Neural progenitor cell (in vitro differentiated cells): ENCODE data around the gene NUTF2. TPM values are rescaled to one million over a fixed set of nuclear protein-coding genes. Genes with fewer than 3 reads are reported as not detected.
"Not testable (repeated sequence)": the region's sequence is repeated elsewhere in the genome, so short reads cannot be mapped to it uniquely, and the experiment has no call there.

Experiments used
- DNase-seq: peaks from one replicate; pipeline ENCODE4 v3.0.0-alpha.2; 2016; ENCODE audit warnings: low spot score
- H2AFZ ChIP-seq: fragments of 200-600 bp; sonication (generic); replicated peaks from 2 replicates; pipeline ENCODE4 v1.6.1; 2016; ENCODE audit warnings: antibody characterized with exemption
- H3F3A ChIP-seq: fragments of 200-600 bp; sonication (generic); 2 replicates; pipeline ENCODE4 v1.6.1; 2016; ENCODE audit warnings: antibody characterized with exemption, low read depth
- H3K27ac ChIP-seq: fragments of 200-600 bp; sonication (generic); 2 replicates; pipeline ENCODE4 v1.5.1; 2016; ENCODE audit warnings: mild to moderate bottlenecking
- H3K27me3 ChIP-seq: fragments of 200-600 bp; sonication (generic); 2 replicates; pipeline ENCODE4 v1.6.1; 2016; ENCODE audit warnings: mild to moderate bottlenecking, moderate library complexity
- H3K36me3 ChIP-seq: fragments of 200-600 bp; sonication (generic); 2 replicates; pipeline ENCODE4 v1.5.1; 2016
- H3K4me1 ChIP-seq: fragments of 200-600 bp; sonication (generic); 2 replicates; pipeline ENCODE4 v1.6.1; 2016; ENCODE audit warnings: mixed run types
- H3K4me2 ChIP-seq: fragments of 200-600 bp; sonication (generic); 2 replicates; pipeline ENCODE4 v1.6.1; 2016
- H3K4me3 ChIP-seq: fragments of 200-600 bp; sonication (generic); 2 replicates; pipeline ENCODE4 v1.5.1; 2016
- H3K79me2 ChIP-seq: fragments of 200-600 bp; sonication (generic); 2 replicates; pipeline ENCODE4 v1.6.1; 2016; ENCODE audit warnings: low read depth
- H3K9ac ChIP-seq: fragments of 200-600 bp; sonication (generic); 2 replicates; pipeline ENCODE4 v1.6.1; 2016
- H3K9me3 ChIP-seq: fragments of 200-600 bp; sonication (generic); 2 replicates; pipeline ENCODE4 v1.5.1; 2016; ENCODE audit warnings: low read depth
- H4K20me1 ChIP-seq: fragments of 200-600 bp; sonication (generic); 2 replicates; pipeline ENCODE4 v1.6.1; 2016; ENCODE audit warnings: low read depth
- H3K27ac Mint-ChIP-seq: 3 replicates; pipeline ENCODE4 v1.8.0; 2021; ENCODE audit warnings: mixed read lengths
- H3K27me3 Mint-ChIP-seq: 2 replicates; pipeline ENCODE4 v1.8.0; 2022; ENCODE audit warnings: low read depth, mild to moderate bottlenecking, inconsistent platforms, moderate library complexity, mixed read lengths; ENCODE audit not compliant: insufficient read depth
- H3K36me3 Mint-ChIP-seq: 3 replicates; pipeline ENCODE4 v1.8.0; 2021; ENCODE audit warnings: mixed read lengths
- H3K4me1 Mint-ChIP-seq: 3 replicates; pipeline ENCODE4 v1.8.0; 2021; ENCODE audit warnings: mixed read lengths
- H3K4me3 Mint-ChIP-seq: 3 replicates; pipeline ENCODE4 v1.8.0; 2021; ENCODE audit warnings: mild to moderate bottlenecking, moderate library complexity, mixed read lengths
- H3K9me3 Mint-ChIP-seq: 3 replicates; pipeline ENCODE4 v1.8.0; 2020; ENCODE audit warnings: mixed read lengths
- EZH2 ChIP-seq: fragments of 200-600 bp; sonication (generic); IDR thresholded peaks from 2 replicates; pipeline ENCODE4 v1.6.1; 2017; ENCODE audit warnings: antibody characterized with exemption, mild to moderate bottlenecking, moderate library complexity
- EZH2phosphoT487 ChIP-seq: fragments of 200-600 bp; sonication (generic); IDR thresholded peaks from 2 replicates; pipeline ENCODE4 v1.6.1; 2017; ENCODE audit warnings: antibody characterized with exemption
- total RNA-seq: library from RNA; depleted of rRNA; stranded (reverse); fragments of >200 nt; gene quantifications from 2 replicates; pipeline ENCODE4 v1.2.3, GENCODE V29; 2015; ENCODE audit warnings: low replicate concordance
- TF ChIP-seq, protein P1 (sequence below): fragments of 200-600 bp; sonication (generic); IDR thresholded peaks from 2 replicates; pipeline ENCODE4 v1.5.1; 2017; ENCODE audit warnings: antibody characterized with exemption, mild to moderate bottlenecking

Gene NUTF2
- total RNA-seq, 1 donor from 2014 or later = 133 TPM

DNA sequence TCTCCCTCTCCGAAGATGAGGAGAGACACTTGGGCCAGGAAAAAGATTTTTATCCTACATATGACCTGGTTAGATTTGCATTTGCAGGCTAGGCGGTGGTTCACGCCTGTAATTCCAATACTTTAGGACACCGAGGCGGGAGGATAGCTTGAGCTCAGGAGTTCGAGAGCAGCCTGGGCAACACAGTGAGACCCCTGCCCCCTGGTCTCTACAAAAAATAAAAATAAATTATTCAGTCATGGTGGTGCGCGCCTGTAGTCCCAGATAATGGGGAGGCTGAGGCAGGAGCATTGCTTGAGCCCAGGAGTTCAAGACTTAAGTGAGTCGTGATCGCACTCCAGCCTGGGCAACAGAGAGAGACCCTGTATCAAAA lies 12.5 kb upstream of the NUTF2 start:
- Mint-ChIP-seq H3K27ac (peak overlapping the region; percentile 42), H3K9me3 (no peaks in the 10 kb centered on the region), H3K27me3 (peaks cover 9% of the 10 kb centered on the region), H3K4me1 (peaks cover 9% of the 10 kb centered on the region), H3K36me3 (no peaks in the 10 kb centered on the region), H3K4me3 (peak overlapping the region; percentile 90)
- H3K9me3 ChIP-seq = no peaks in the 10 kb centered on the region
- TF ChIP-seq, protein P1, sequence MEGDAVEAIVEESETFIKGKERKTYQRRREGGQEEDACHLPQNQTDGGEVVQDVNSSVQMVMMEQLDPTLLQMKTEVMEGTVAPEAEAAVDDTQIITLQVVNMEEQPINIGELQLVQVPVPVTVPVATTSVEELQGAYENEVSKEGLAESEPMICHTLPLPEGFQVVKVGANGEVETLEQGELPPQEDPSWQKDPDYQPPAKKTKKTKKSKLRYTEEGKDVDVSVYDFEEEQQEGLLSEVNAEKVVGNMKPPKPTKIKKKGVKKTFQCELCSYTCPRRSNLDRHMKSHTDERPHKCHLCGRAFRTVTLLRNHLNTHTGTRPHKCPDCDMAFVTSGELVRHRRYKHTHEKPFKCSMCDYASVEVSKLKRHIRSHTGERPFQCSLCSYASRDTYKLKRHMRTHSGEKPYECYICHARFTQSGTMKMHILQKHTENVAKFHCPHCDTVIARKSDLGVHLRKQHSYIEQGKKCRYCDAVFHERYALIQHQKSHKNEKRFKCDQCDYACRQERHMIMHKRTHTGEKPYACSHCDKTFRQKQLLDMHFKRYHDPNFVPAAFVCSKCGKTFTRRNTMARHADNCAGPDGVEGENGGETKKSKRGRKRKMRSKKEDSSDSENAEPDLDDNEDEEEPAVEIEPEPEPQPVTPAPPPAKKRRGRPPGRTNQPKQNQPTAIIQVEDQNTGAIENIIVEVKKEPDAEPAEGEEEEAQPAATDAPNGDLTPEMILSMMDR = no peak
- TF ChIP-seq EZH2 (no peak), EZH2phosphoT487 (no peak)
- H3K79me2 ChIP-seq = peaks cover 15% of the 10 kb centered on the region
- no peak overlapping the region for H3K27ac ChIP-seq
- H3K4me1 ChIP-seq = no peaks in the 10 kb centered on the region
- no peaks in the 10 kb centered on the region for H3K36me3 ChIP-seq
- DNase-seq = no peak
- H3K27me3 ChIP-seq = no peaks in the 10 kb centered on the region
- no peaks in the 10 kb centered on the region for H3F3A ChIP-seq
- H2AFZ ChIP-seq = peak overlapping the region; percentile 55
- peak overlapping the region; percentile 76 for H3K4me3 ChIP-seq
- H3K4me2 ChIP-seq = peak overlapping the region; percentile 86
- H4K20me1 ChIP-seq = no peaks in the 10 kb centered on the region
- no peak overlapping the region for H3K9ac ChIP-seq

DNA sequence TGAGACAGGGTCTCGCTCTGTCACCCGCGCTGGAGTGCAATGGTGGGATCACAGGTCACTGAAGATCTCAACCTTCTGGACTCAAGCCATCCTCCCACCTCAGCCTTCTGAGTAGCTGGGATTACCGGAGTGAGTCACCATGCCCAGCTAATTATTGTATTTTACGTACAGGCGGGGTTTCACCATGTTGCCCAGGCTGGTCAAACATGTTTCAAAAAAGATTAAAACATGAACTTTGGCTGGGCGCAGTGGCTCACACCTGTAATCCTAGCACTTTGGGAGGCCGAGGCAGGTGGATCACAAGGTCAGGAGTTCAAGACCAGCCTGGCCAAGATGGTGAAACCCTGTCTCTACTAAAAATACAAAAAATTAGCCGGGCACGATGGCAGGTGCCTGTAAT lies 9.5 kb upstream of the NUTF2 start:
- H3K4me1 Mint-ChIP-seq = peaks cover 14% of the 10 kb centered on the region
- H3K4me3 Mint-ChIP-seq, H3K4me2 ChIP-seq, H3K4me3 ChIP-seq, H2AFZ ChIP-seq, H3F3A ChIP-seq, H3K36me3 ChIP-seq, H3K9me3 ChIP-seq, H3K27me3 ChIP-seq, DNase-seq, H3K9ac ChIP-seq, H4K20me1 ChIP-seq, H3K27me3 Mint-ChIP-seq, H3K9me3 Mint-ChIP-seq, H3K36me3 Mint-ChIP-seq, H3K4me1 ChIP-seq, H3K27ac ChIP-seq, H3K27ac Mint-ChIP-seq: not testable (repeated sequence)
- H3K79me2 ChIP-seq = peaks cover 14% of the 10 kb centered on the region

DNA sequence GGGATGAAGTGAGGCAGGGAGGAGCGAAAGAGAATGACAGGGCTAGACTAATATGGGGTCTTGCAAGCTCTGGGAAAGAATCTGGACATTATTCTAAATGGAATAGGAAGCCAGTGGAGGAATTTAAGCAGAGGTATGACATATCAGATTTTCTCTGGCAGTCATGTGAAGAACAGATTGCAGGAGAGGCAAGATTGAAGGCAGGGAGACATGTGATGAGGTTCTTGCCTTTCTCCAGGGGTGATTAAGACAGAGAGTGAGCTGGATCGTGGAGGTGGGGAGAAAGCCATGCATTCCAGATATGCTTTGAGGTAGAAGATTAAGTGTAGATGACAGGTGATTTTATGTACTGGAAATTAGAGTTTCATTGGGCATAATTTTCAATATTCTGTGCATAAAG lies 8.9 kb upstream of the NUTF2 start:
- no peaks in the 10 kb centered on the region for H3K4me1 ChIP-seq
- no peak overlapping the region for H3K27ac ChIP-seq
- Mint-ChIP-seq H3K4me1 (peaks cover 9% of the 10 kb centered on the region), H3K27me3 (peaks cover 8% of the 10 kb centered on the region), H3K9me3 (no peaks in the 10 kb centered on the region), H3K36me3 (no peaks in the 10 kb centered on the region), H3K27ac (no peak overlapping the region), H3K4me3 (peak overlapping the region; percentile 4)
- H3F3A ChIP-seq = peaks cover 12% of the 10 kb centered on the region
- H3K4me3 ChIP-seq = no peak overlapping the region
- no peaks in the 10 kb centered on the region for H3K36me3 ChIP-seq
- H4K20me1 ChIP-seq = peaks cover under 1% of the 10 kb centered on the region
- no peak for DNase-seq
- H3K9me3 ChIP-seq = no peaks in the 10 kb centered on the region
- H3K27me3 ChIP-seq = no peaks in the 10 kb centered on the region
- H2AFZ ChIP-seq = no peak overlapping the region
- TF ChIP-seq EZH2phosphoT487 = no peak
- TF ChIP-seq, protein P1 = no peak
- H3K79me2 ChIP-seq = peaks cover 8% of the 10 kb centered on the region
- no peak overlapping the region for H3K9ac ChIP-seq
- no peak overlapping the region for H3K4me2 ChIP-seq

DNA sequence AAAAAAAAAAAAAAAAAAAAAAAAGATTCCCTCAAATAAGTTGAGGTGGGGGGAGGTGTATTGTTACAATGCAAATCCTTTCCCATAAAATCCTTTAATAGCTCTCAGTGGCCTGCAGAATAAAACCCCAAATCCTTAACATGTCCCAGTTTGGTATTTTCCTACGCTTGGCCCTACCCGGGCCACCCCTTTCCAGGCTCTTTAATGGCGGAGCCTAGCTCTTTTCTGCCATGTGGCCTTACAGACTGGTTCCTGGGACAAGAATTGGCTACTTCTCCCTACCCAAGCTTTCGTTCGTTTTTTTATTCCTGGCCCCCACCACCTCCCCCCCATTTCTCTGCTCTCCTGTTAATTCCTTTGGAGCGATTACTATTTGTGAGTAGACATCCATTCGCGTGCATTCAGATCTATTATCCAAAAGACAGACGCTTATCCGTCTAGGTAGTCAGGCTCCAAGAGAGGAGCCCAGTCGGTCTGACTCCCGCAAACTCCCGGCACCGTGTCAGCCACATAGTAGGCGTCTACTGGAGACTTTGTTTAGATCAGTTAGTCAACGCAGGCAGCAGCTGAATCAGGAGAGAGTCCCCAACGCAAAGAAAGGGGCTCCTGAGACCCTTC lies 5.4 kb upstream of the NUTF2 start:
- Mint-ChIP-seq H3K9me3 (no peaks in the 10 kb centered on the region), H3K36me3 (no peaks in the 10 kb centered on the region), H3K27me3 (peaks cover 3% of the 10 kb centered on the region), H3K4me3 (peak overlapping the region; percentile 93), H3K4me1 (peaks cover 35% of the 10 kb centered on the region), H3K27ac (peak overlapping the region; percentile 97)
- DNase-seq = no peak
- Histone ChIP-seq H3K27me3 (no peaks in the 10 kb centered on the region), H3K4me2 (peak overlapping the region; percentile 91), H4K20me1 (peaks cover 24% of the 10 kb centered on the region), H3K9ac (no peak overlapping the region), H3K4me3 (peak overlapping the region; percentile 96), H2AFZ (peak overlapping the region; percentile 100), H3K27ac (peak overlapping the region; percentile 91), H3K36me3 (no peaks in the 10 kb centered on the region), H3K79me2 (peaks cover 31% of the 10 kb centered on the region), H3F3A (peaks cover 37% of the 10 kb centered on the region), H3K4me1 (peaks cover 24% of the 10 kb centered on the region), H3K9me3 (no peaks in the 10 kb centered on the region)
- no peak for TF ChIP-seq EZH2phosphoT487
- no peak for TF ChIP-seq EZH2
- TF ChIP-seq, protein P1 = no peak
